ENCODE measurements around the gene RNF225.
"Not testable (repeated sequence)": the region's sequence is repeated elsewhere in the genome, so short reads cannot be mapped to it uniquely, and the experiment has no call there.

Gene RNF225

DNA sequence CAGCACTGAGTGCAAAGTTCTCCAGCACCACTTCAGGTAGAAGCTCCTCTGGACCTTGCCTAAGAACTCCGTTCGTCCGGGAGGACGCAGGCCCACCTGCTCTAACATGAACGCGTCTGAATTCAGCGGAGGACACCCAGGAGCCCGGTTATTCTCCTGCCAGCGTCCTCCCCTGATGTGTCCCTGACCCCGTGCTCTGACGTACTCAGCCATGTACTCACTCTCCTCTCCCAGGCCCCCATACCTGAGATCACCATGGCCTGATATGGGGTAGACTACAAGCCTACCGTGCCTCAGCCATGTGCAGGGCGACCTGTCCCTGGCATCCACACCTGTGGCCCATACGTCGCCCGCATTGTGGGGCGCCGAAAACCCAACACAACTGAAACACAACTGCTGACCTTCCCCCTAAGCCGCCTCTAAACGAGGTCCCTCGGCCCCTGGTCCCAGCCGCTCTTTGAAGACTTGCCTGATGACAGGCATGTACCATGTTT lies 12.2 kb downstream of the RNF225 start:
- no peak for DNase-seq (ENCODE audit: low read depth in 4 of 4, low spot score in 1 of 4)

DNA sequence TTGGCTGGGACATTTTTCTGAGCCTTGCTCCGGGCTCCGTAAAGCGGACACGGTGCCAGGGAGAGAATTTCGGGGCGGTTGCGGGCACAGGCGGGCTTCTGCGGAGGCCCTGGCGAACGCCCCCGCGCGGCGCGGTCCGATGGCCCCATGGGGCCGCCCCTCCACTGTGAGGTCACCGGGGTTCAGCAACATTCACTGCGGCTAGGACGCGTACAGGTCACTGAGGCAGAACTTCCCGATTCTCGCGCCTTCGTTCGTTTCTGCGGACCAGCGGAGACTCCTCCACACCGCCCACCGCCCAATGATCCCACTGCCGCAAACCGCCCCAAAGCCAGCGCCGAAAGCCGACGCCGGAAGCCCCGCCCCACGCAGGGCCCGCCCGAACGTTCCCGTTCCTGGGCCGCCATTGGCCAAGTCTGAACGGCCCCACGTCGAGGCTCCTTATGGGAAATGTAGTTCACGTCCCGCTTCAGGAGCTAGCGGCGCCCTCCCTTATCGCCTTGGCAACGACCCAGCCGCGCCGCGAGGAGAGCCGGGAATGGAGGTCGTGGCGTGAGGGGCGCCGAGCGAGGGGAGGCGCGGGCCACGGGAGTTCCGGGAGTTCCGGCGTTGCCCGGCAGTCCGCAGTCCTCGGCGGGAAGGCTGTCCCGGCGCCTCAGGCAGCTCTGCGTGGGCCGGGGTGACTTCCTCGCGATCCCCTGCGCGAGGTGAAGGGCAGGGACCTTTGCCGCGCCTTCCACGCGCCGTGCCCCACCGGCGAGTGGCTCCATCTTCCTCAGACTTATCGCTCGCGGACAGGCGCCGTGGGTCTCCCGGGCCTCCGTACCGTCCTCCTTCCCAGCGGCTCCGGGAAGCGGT lies 12.9 kb downstream of the RNF225 start, which contains the start of gene ZNF584:
Gene ZNF584 (plus strand): TSS at position 498 of the 858 bp plus-strand sequence. CDS start 499 bp downstream, outside the sequence.
- peak; percentile 82 to 96 (median 90) for DNase-seq (ENCODE audit: low read depth in 4 of 4, low spot score in 1 of 4)

DNA sequence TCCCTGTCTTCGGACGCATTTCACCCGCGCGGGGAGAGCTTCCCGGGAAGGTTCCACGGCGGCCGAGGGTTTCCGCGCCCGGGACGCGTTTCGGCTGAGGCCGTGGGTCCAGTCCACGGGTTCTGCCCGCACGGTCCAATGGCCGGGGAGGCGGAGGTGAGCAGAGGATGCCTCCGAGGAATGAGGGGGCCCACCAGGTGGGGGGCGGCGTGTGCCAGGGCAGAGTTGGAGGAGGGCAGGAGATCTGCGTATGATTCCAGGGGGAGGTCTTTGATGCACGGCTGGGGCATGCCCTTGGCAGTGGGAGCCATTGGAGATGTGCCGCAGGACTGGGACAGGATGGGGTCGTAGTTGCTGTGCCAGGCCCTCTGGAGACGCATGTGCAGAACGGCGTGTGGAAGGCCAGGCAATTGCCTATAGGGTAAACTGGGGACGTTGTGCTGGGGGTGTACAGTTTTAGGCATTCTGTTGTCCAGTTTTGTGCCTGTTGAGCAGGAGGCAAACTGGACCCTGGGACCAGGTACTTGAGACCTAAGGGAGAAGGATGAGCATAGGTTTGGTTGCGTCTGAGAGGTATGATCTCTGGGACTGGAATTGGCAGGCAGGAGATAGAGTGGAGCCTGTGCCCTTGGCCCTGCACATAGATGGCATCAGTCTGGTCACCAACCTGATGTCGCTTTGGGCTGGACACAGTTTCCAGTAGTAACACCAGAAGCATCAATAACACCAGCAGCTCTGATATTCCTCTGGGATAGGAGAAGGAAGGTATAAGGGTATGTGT lies 13.7 kb downstream of the RNF225 start:
- DNase-seq (ENCODE audit: low read depth in 4 of 4, low spot score in 1 of 4) = no peak

DNA sequence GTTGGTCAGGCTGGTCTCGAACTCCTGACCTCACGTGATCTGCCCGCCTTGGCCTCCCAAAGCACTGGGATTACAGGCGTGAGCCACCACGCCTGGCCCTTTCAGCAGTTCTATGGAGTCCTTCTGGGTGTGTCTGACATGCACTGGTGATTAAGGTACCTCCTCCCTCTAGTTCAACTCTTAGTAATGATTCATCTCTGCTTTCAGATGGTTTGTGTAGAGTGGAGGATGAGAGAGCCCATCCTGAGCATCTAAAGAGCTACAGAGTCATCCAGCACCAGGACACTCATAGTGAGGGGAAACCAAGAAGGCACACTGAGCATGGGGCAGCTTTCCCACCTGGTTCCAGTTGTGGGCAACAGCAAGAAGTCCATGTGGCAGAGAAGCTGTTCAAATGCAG lies 21.1 kb downstream of the RNF225 start:
- DNase-seq (ENCODE audit: low read depth in 4 of 4, low spot score in 1 of 4) = no peak

DNA sequence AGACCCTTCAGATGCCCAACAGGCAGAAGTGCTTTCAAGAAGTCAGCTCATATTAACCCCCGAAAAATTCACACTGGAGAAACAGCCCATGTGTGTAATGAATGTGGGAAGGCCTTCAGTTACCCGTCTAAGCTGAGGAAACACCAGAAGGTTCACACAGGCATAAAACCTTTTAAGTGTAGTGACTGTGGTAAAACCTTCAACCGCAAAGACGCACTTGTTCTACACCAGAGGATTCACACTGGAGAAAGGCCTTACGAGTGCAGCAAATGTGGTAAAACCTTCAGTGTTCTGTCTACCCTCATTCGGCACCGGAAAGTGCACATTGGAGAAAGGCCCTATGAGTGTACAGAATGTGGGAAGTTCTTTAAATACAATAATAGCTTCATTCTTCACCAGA lies 21.6 kb downstream of the RNF225 start:
- no peak for DNase-seq (ENCODE audit: low read depth in 4 of 4, low spot score in 1 of 4)

DNA sequence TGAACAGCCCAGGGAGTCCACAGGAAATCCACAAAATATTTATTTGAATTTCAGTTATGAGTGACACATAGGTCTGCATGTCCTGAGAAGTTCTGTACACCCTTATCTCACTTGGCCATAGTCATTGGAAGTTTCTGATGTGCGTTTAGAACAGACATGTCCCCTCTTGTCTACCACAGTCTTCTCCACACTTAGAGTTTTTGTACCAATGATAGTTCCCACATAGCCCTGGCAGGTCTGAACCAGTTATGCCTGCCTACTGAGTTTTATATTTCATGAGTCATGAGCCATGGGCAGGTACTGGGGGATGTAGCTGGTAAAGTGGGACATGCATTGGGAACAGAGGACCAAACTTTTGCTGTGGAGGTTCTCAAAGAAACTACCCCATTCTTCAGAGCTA lies 33.2 kb downstream of the RNF225 start:
- DNase-seq (ENCODE audit: low read depth in 4 of 4, low spot score in 1 of 4) = no peak

DNA sequence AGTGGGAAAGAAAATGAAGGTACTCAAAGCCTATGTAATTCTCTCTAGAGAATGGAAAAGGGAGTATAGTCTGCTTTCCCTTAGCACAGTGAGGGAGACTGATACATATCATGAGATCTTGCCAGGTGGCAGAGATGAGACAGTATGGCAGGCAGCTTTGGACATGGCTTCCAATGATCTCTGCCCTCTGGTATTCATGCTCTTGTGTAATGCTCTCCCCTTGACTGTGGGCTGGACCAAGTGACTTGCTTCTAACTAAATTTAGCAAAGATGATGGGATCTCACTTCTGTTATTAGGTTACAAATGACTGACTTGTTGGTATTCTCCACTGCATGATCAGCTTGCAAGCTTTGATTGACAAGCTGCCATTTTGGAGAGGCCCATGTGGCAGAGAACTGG lies 34.3 kb downstream of the RNF225 start:
- DNase-seq (ENCODE audit: low read depth in 4 of 4, low spot score in 1 of 4) = no peak

DNA sequence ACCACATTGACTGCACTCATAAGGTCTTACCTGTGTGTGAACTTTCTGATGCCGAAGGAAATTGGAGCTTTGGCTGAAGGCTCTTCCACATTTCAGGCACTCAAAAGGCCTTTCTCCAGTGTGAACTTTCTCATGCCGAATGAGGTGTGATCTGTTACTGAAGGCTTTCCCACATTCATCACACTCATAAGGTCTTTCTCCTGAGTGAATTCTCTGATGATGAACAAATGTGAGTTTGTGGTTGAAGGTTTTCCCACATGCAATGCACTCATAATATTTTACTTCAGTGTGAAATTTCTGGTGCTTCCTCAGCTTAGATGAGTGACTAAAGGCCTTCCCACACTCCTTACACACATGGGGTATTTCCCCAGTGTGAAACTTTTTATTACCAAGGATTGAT lies 38.8 kb downstream of the RNF225 start:
- no peak for DNase-seq (ENCODE audit: low read depth in 4 of 4, low spot score in 1 of 4)

DNA sequence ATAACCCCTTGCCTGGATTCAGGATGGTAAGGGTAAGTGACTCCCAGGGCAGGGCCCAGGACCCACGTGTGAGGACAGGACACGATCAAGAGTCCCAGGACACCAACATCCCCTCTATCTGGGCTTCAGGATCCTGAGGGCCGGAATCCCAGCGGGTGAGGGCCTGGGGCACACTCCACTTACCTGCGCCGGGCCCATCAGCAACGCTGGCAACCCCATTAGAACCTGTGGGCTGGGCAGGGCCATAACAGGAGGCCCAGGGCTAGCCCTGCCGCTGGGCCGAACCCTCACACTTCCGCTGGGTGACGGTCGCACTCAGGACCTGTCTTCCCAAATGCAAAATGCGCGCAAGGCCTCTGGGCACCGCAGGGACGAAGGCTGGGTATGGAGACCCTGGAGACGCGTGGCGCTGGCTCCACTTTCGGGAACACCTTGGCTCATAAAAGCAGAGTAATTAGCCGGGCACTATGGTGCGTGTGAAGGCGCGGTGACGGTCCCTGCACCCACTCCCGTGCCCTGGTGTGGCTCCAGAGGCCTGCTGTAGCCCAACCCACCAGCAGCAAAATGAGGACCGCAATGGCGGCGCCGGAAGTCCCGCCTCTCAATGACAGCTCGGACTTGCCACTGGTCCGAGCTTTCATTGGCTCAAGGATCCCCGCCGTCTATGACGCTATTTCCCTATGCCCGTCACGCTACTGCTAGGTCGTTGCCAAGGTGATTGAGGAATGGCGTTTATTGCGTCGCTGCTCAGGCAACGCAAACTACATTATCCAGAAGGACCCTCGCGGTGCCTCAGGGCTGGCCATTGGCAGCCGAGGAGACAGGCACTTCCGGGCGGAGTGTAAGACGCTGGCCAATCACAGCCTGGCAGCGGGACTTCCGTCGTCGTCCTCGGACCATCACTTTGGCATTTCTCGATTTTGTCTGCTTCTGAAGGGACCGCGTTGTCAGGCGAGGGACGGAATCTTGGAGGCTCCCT lies 44.4 kb downstream of the RNF225 start, which contains the start of gene ZNF132:
Gene ZNF132 (minus strand): TSS at position 578 of the 979 bp plus-strand sequence. CDS start 332 bp downstream, at position 246.
- peak; percentile 76 to 88 (median 84) for DNase-seq (ENCODE audit: low read depth in 4 of 4, low spot score in 1 of 4)

DNA sequence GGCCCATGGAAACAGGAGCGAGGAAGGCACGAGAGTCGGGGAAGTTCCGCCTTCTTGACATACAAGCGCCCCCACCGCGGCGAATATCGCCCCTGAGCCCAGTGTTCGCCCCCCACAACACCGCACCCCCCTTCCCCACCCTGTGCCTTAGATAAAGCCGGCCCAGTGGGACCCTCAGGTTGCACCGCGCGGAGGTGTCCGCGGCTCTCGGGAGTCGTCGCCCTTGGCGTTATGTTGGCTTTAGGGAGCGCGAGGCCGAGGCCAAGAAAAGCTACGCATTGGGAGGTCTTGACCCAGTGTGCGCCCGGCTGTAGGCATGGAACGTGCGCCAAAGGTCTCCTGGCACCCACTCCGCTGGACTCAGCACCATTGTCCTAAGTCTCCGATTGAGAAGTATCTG lies 45.1 kb downstream of the RNF225 start:
- DNase-seq (ENCODE audit: low read depth in 4 of 4, low spot score in 1 of 4) = no peak

DNA sequence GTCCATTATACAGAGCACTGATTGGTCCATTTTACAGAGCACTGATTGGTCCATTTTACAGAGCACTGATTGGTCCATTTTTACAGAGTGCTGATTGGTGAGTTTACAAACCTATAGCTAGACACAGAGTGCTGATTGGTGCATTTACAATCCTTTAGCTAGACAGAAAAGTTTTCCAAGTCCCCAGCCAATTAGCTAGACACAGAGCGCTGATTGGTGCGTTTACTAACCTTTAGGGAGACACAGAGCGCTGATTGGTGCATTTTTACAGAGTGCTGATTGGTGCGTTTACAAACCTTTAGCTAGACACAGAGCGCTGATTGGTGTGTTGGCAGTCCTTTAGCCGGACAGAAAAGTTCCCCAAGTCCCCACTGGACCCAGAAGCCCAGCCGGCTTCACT lies 47.5 kb downstream of the RNF225 start:
- DNase-seq (ENCODE audit: low read depth in 4 of 4, low spot score in 1 of 4) = not testable (repeated sequence)

Measured in stimulated activated CD4-positive, alpha-beta T cell treated with anti-CD3 and anti-CD28 coated beads, Interleukin-1b, Interleukin-23, amount 100 ng/mL, for 24 hours (primary cell).